Spleen (tissue), 7 donors: ENCODE measurements around the gene TMEM272.

Experiments
- CTCF ChIP-seq, 11 experiments: fragments of 200-600 bp in 7 of 11; fragments of 450-650 bp in 4 of 11; sonication (generic) in 4 of 11; IDR thresholded peaks in 8 of 11; conservative IDR thresholded peaks in 3 of 11; 1 replicate in 7 of 11; 2 replicates in 4 of 11; pipeline versions ENCODE4 v1.4.0 to v1.8.0; 2016 to 2021; ENCODE audit warnings: antibody characterized with exemption in 11 of 11, inconsistent platforms in 4 of 11, mild to moderate bottlenecking in 1 of 11
- POLR2AphosphoS5 ChIP-seq, 3 donors: sonication (generic); formaldehyde crosslinking; IDR thresholded peaks; one replicate each; pipeline ENCODE4 v1.5.1; 2017; ENCODE audit warnings: antibody characterized with exemption in 3 of 3
- donor health status: DM: no; HTN: no; CAD: no; lungs with moderate emphysema.
- donor health status: DM: no; HTN: no; CAD: no.
- donor health status: DM: no; HTN: no; CAD: no.

GRCh38 chr13:51822106-51822815 is 22.7 kb downstream of the TMEM272 start:
- TF ChIP-seq POLR2AphosphoS5 (IDR thresholded peaks at IDR 0.05) = no peak
- TF ChIP-seq CTCF (IDR thresholded peaks at IDR 0.05 in 8 of 11, conservative IDR thresholded peaks at IDR 0.05 in 3 of 11) = no peak
